GM19023 (cell line): ENCODE measurements around the gene RNF41.

Source experiments
- ATAC-seq: cut with Tn5 transposase; IDR thresholded peaks from one replicate; pipeline ENCODE4 v1.9.1; 2021; ENCODE audit warnings: mild to moderate bottlenecking, moderate library complexity; ENCODE audit not compliant: unreplicated experiment

The RNF41 gene

DNA sequence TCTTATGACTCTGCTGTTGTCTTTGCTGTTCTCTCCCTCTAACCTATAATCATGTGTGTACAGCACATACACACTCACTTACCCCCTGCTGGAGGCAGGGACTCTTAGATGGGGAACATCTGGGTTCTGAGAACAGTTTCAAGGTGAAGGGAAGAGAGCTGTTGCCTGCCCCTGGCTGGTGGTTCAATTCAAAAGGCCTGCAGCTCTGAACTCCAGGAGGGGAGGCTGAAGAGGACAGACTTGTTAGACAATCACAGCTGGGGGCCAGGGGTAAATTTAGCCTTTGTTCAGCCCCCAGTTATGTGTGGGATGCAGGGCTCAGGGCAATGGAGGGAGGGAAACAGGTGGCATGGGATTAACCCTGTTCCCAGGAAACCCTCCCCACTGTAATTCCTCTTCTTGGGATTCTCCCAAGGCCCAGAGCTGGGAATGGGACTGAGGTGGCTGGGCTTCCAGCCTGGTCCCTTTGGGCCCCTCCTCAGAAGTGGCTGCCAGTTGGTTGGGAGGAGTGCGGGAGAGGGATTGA, 67.4 kb downstream of the RNF41 start:
- ATAC-seq = no peak

DNA sequence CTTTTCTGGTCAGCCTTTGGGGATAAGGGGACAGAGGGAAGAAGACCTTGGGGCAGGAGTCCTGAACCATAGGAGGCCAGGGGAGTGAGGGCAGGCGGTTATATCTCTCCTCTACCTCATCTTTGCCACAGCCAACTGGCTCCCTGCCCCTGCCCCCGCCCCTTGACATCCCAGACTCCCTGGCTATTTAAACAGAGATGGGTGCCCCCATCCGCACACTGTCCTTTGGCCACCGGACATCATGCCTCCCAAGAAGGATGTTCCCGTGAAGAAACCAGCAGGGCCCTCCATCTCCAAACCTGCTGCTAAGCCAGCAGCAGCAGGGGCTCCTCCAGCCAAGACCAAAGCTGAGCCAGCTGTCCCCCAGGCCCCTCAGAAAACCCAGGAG, 68.0 kb downstream of the RNF41 start:
- no peak for ATAC-seq

DNA sequence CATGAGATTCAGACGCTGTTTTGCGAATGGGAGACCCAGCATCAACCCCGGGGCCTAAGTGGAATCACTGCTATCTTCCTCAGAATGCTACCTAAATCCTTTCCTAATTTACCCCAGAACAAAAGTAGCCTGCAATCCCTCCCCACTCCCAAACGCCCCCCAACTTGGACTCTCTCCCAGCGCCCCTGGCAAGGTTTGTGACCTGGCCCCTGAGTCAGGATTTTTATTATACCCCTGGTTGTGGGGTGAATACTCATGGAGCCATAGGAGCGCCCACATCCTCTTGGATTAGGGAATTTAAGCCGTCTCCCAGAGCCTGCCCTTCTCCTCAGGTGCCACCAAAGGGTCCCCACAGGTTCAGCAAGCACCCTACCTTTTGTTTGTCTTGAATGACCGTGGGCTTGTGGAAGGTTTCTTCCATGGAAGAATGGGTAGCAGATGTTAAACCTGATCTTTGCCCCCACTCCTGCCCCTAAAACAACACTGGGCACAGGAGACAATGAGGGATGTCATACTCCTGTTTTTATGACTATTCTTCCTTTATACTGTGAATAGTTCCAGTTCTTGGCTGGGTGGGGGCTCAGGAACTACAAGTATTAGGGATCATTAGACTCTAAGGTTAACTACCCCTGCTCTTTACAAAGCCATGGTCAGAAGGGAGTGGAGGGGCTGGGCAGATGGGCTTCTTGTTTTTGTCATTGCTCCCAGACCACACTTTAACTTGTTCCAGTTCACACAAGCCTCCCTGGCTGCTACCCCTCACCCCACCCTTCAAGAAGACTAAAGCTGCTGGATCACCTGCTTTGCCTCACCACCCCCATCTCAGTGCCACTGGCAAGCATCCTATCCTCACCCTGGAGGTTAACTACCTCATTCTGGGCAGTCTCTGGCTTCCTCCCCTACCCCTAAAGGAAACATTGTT, 68.7 kb downstream of the RNF41 start:
- no peak for ATAC-seq
